ENCODE results near the gene ITGB5. TPM values are rescaled to one million over a fixed set of nuclear protein-coding genes. Genes with fewer than 3 reads are reported as not detected.
"Not testable (repeated sequence)": the region's sequence is repeated elsewhere in the genome, so short reads cannot be mapped to it uniquely, and the experiment has no call there.

Gene ITGB5
- total RNA-seq, 1 donor from 2014 or later, result 122 TPM

DNA sequence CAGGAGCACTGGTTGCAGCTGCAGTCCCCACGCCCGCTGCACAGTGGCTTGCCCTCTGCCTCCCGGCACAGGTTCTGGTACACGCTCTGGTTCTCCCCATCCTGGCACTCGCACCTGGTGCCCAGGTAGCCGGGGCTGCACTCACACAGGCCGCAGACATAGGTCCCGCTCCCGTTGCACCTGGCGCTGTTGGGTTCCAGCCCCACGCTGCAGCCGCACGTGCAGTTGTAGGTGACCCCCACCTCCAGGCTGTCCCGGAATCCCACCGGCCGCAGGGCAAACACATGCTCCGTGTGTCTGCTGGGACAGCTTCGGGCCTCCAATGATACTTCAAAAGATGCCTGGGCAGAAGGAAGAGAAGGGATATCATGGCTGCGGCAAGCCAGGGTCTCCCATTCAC lies 90.7 kb downstream of the ITGB5 start:
- Histone ChIP-seq H3K27ac (replicated peaks) (no peak overlapping the region), H3K4me3 (no peak overlapping the region), H3K4me1 (peaks cover 50% of the 10 kb centered on the region), H3K36me3 (peaks cover 36% of the 10 kb centered on the region), H3K27me3 (ENCODE audit: low read depth) (no peaks in the 10 kb centered on the region), H3K9me3 (replicated peaks) (no peaks in the 10 kb centered on the region)
- intact Hi-C loops (cut with micrococcal nuclease), result no loop called here
- no peak for DNase-seq
- no peak for TF ChIP-seq CTCF (IDR thresholded peaks at IDR 0.05; ENCODE audit: borderline replicate concordance)

DNA sequence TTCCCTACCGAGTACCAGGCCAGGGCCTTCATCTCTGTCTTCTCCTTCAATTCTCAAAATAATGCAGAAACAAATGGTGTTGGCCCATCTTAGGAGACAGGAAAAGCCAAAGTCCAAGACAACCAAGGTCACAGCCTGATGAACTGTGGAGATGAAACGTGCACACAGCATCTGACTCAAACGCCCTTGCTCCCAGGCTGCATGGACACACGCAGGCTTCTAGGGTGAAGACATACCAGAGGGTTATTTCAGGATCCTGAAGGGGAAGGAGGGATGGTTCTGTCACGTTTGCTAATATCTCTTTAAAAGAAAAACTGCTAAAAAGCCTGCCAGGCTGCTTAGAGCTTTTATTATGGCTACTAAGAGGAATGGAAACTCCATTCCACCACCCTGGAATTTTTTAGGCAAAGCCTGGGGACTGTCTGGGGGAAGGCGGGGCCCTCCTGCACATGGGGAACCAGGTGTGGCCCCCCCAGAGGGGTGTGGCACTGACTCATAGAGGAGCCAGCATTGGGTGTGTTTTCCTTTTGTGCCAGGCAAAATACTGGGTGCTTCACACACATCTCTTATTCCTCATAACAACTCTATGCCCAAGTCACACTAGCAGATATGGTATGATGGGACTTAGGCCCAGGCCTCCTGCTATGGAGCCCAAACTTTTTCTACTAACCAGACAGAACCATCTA lies 94.0 kb downstream of the ITGB5 start:
- no peak for TF ChIP-seq CTCF (IDR thresholded peaks at IDR 0.05; ENCODE audit: borderline replicate concordance)
- intact Hi-C loops (cut with micrococcal nuclease), result no loop called here
- Histone ChIP-seq H3K4me3 (no peak overlapping the region), H3K9me3 (replicated peaks) (no peaks in the 10 kb centered on the region), H3K36me3 (peaks cover 36% of the 10 kb centered on the region), H3K27me3 (ENCODE audit: low read depth) (no peaks in the 10 kb centered on the region), H3K27ac (replicated peaks) (peak overlapping the region; percentile 71), H3K4me1 (peaks cover 48% of the 10 kb centered on the region)
- no peak for DNase-seq

GRCh38 chr3:124792341-124793040 lies 94.7 kb downstream of the ITGB5 start:
- DNase-seq, result no peak
- Histone ChIP-seq H3K4me1 (peaks cover 55% of the 10 kb centered on the region), H3K27ac (replicated peaks) (peak overlapping the region; percentile 71), H3K4me3 (no peak overlapping the region), H3K27me3 (ENCODE audit: low read depth) (no peaks in the 10 kb centered on the region), H3K9me3 (replicated peaks) (no peaks in the 10 kb centered on the region), H3K36me3 (peaks cover 36% of the 10 kb centered on the region)
- TF ChIP-seq CTCF (IDR thresholded peaks at IDR 0.05; ENCODE audit: borderline replicate concordance), result no peak
- intact Hi-C loops (cut with micrococcal nuclease), result no loop called here

GRCh38 chr3:124791639-124792151 lies 95.5 kb downstream of the ITGB5 start:
- Histone ChIP-seq H3K9me3 (replicated peaks) (no peaks in the 10 kb centered on the region), H3K27me3 (ENCODE audit: low read depth) (no peaks in the 10 kb centered on the region), H3K4me3 (no peak overlapping the region), H3K27ac (replicated peaks) (peak overlapping the region; percentile 71), H3K4me1 (peaks cover 63% of the 10 kb centered on the region), H3K36me3 (peaks cover 32% of the 10 kb centered on the region)
- no peak for TF ChIP-seq CTCF (IDR thresholded peaks at IDR 0.05; ENCODE audit: borderline replicate concordance)
- DNase-seq, result peak; percentile 45
- intact Hi-C loops (cut with micrococcal nuclease), result no loop called here

GRCh38 chr3:124791142-124791541 lies 96.0 kb downstream of the ITGB5 start:
- Histone ChIP-seq H3K36me3 (peaks cover 26% of the 10 kb centered on the region), H3K9me3 (replicated peaks) (no peaks in the 10 kb centered on the region), H3K27ac (replicated peaks) (peak overlapping the region; percentile 71), H3K27me3 (ENCODE audit: low read depth) (no peaks in the 10 kb centered on the region), H3K4me3 (no peak overlapping the region), H3K4me1 (peaks cover 69% of the 10 kb centered on the region)
- no peak for DNase-seq
- no peak for TF ChIP-seq CTCF (IDR thresholded peaks at IDR 0.05; ENCODE audit: borderline replicate concordance)
- intact Hi-C loops (cut with micrococcal nuclease), result no loop called here

DNA sequence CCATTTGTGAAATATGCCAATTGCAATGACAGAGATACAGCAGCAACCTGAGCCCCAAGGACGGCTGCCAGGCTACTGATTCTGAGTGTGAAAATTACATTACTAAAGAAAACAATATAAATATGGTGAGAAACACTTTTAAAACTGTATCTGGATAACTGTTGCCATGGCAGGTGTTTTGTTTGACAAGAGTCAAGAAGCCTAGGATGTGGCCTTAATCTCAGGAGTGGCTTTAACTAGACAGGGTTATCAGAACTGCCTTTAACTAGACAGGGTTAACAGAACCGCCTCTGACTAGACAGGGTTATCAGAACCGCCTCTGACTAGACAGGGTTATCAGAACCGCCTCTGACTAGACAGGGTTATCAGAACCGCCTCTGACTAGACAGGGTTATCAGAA lies 98.1 kb downstream of the ITGB5 start:
- H3K27ac ChIP-seq (replicated peaks), result peak overlapping the region; percentile 72
- H3K4me3 ChIP-seq; intact Hi-C loops (cut with micrococcal nuclease); H3K9me3 ChIP-seq (replicated peaks); DNase-seq; H3K36me3 ChIP-seq; H3K27me3 ChIP-seq (ENCODE audit: low read depth): not testable (repeated sequence)
- H3K4me1 ChIP-seq, result peaks cover 89% of the 10 kb centered on the region
